ENCODE results near the gene DIO1. TPM values are rescaled to one million over a fixed set of nuclear protein-coding genes. Genes with fewer than 3 reads are reported as not detected.

DIO1 gene
- total RNA-seq, 1 experiment from 2014 or later = not detected

DNA sequence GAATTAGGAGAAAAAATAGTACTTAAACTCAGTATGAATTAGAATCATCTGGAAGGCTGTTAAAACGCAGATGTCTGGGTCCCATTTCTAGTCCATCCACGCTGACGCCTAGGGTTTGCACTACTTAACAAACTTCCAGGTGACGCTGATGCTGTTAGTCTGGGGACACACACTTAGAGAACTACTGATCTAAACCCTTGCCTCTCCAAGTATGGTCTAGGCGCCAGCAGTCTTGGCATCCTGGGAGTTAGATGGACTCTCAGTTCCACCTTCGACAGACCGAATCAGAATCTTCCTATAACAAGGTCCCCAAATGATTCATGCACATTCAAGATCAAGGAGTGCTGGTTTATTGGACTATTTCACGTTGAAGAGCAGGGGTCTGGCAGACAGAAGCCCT is 11.5 kb downstream of the DIO1 start:
- no peak for DNase-seq
- no peak overlapping the region for H2AFZ ChIP-seq
- H3K4me3 ChIP-seq = no peak overlapping the region
- ChIA-PET POLR2A (ENCODE audit: unreplicated experiment) (no interaction called here), CTCF (interaction anchor here (0.6 kb wide), 1 partner anchor 31 kb away, joined by 9 read pairs; no protein-coding TSS in a partner anchor)
- H3K9me2 ChIP-seq (ENCODE audit: insufficient read depth) = no peaks in the 10 kb centered on the region
- no peaks in the 10 kb centered on the region; the same call in 1 of the 2 replicates for H3F3A ChIP-seq (ENCODE audit: insufficient read depth, low read depth)
- no peak for TF ChIP-seq EZH2 (IDR thresholded peaks at IDR 0.05; ENCODE audit: low read depth)
- TF ChIP-seq, protein P1, sequence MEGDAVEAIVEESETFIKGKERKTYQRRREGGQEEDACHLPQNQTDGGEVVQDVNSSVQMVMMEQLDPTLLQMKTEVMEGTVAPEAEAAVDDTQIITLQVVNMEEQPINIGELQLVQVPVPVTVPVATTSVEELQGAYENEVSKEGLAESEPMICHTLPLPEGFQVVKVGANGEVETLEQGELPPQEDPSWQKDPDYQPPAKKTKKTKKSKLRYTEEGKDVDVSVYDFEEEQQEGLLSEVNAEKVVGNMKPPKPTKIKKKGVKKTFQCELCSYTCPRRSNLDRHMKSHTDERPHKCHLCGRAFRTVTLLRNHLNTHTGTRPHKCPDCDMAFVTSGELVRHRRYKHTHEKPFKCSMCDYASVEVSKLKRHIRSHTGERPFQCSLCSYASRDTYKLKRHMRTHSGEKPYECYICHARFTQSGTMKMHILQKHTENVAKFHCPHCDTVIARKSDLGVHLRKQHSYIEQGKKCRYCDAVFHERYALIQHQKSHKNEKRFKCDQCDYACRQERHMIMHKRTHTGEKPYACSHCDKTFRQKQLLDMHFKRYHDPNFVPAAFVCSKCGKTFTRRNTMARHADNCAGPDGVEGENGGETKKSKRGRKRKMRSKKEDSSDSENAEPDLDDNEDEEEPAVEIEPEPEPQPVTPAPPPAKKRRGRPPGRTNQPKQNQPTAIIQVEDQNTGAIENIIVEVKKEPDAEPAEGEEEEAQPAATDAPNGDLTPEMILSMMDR (conservative IDR thresholded peaks at IDR 0.05) = no peak
- no peaks in the 10 kb centered on the region for H4K20me1 ChIP-seq (ENCODE audit: insufficient read depth)
- H3K4me2 ChIP-seq = no peak overlapping the region
- H3K27ac ChIP-seq = no peak overlapping the region
- no peaks in the 10 kb centered on the region for H3K79me2 ChIP-seq (ENCODE audit: low read depth)
- H3K9me3 ChIP-seq (ENCODE audit: insufficient read depth, low read depth) = no peaks in the 10 kb centered on the region
- no peaks in the 10 kb centered on the region for H3K36me3 ChIP-seq (ENCODE audit: low read depth)
- BruUV-seq (replicated peaks) = no TSS peak
- peaks cover 10% of the 10 kb centered on the region for H3K4me1 ChIP-seq (replicated peaks; ENCODE audit: insufficient read depth)
- no peaks in the 10 kb centered on the region for H3K27me3 ChIP-seq (ENCODE audit: insufficient read depth, low read depth)
- intact Hi-C loops (cut with micrococcal nuclease; ENCODE audit: unreplicated experiment) = no loop called here

DNA sequence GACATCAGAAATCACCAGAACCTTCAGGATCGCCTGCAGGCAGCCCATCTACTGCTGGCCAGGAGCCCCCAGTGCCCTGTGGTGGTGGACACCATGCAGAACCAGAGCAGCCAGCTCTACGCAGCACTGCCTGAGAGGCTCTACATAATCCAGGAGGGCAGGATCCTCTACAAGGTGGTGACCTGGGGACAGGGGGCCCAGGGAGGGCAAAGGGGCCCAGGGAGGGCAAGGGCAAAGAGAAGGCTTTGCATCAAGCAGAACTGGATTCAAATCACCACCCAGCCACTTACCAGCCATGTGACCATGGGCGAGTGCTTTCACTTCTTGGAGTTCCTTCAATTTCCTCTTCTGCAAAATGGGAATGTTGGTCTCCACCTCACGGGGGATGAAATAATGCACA is 12.1 kb downstream of the DIO1 start:
- no TSS peak for BruUV-seq (replicated peaks)
- no peaks in the 10 kb centered on the region for H3K27me3 ChIP-seq (ENCODE audit: insufficient read depth, low read depth)
- H3K9me2 ChIP-seq (ENCODE audit: insufficient read depth) = no peaks in the 10 kb centered on the region
- DNase-seq = no peak
- TF ChIP-seq EZH2 (IDR thresholded peaks at IDR 0.05; ENCODE audit: low read depth) = no peak
- TF ChIP-seq, protein P1 (conservative IDR thresholded peaks at IDR 0.05) = no peak
- H3K9me3 ChIP-seq (ENCODE audit: insufficient read depth, low read depth) = no peaks in the 10 kb centered on the region
- H2AFZ ChIP-seq = no peak overlapping the region
- no peaks in the 10 kb centered on the region for H4K20me1 ChIP-seq (ENCODE audit: insufficient read depth)
- CTCF ChIA-PET = no interaction called here
- H3K4me1 ChIP-seq (replicated peaks; ENCODE audit: insufficient read depth) = peaks cover 10% of the 10 kb centered on the region
- H3F3A ChIP-seq (ENCODE audit: insufficient read depth, low read depth) = no peaks in the 10 kb centered on the region; the same call in 1 of the 2 replicates
- POLR2A ChIA-PET (ENCODE audit: unreplicated experiment) = no interaction called here
- no peak overlapping the region for H3K4me3 ChIP-seq
- no peaks in the 10 kb centered on the region for H3K36me3 ChIP-seq (ENCODE audit: low read depth)
- intact Hi-C loops (cut with micrococcal nuclease; ENCODE audit: unreplicated experiment) = no loop called here
- no peak overlapping the region for H3K27ac ChIP-seq
- H3K4me2 ChIP-seq = no peak overlapping the region
- H3K79me2 ChIP-seq (ENCODE audit: low read depth) = no peaks in the 10 kb centered on the region

DNA sequence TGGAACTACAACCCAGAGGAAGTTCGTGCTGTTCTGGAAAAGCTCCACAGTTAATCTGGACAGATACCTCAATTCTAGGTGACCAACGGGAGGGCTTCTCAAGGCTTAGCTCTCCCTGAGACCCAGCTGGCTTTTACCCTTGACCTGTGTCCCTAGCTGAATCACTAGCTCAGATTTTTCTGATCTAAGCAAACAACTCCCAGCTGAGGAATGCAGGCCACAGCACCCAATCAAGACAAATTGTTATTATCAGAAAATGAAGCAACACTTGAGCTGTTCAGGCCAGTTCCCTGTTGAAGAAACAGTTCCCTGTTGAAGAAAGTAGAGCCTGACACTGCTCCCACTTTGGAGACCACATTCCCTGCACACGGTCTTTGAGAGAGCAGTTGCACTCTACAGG is 16.0 kb downstream of the DIO1 start:
- ChIA-PET POLR2A (ENCODE audit: unreplicated experiment) (interaction anchor here (0.5 kb wide), 1 partner anchor 808 kb away, joined by 6 read pairs; no protein-coding TSS in a partner anchor), CTCF (interaction anchor here (0.6 kb wide), 1 partner anchor 678 kb away, joined by 3 read pairs; no protein-coding TSS in a partner anchor)
- Histone ChIP-seq H3K4me2 (no peak overlapping the region; the same call in 1 of the 2 replicates), H3K9me3 (ENCODE audit: insufficient read depth, low read depth) (no peaks in the 10 kb centered on the region), H3K79me2 (ENCODE audit: low read depth) (no peaks in the 10 kb centered on the region), H3K27ac (0 out of 2 replicates have a peak overlapping the region, but pooled peaks have one; percentile 27), H3K36me3 (ENCODE audit: low read depth) (no peaks in the 10 kb centered on the region), H3K27me3 (ENCODE audit: insufficient read depth, low read depth) (no peaks in the 10 kb centered on the region), H2AFZ (no peak overlapping the region), H3F3A (ENCODE audit: insufficient read depth, low read depth) (no peaks in the 10 kb centered on the region; the same call in 1 of the 2 replicates), H3K9me2 (ENCODE audit: insufficient read depth) (no peaks in the 10 kb centered on the region), H4K20me1 (ENCODE audit: insufficient read depth) (no peaks in the 10 kb centered on the region), H3K4me1 (replicated peaks; ENCODE audit: insufficient read depth) (peaks cover 10% of the 10 kb centered on the region), H3K4me3 (no peak overlapping the region)
- intact Hi-C loops (cut with micrococcal nuclease; ENCODE audit: unreplicated experiment) = no loop called here
- TF ChIP-seq, protein P1 (conservative IDR thresholded peaks at IDR 0.05) = no peak
- no peak for TF ChIP-seq EZH2 (IDR thresholded peaks at IDR 0.05; ENCODE audit: low read depth)
- BruUV-seq (replicated peaks) = no TSS peak
- DNase-seq = peak in 1 of 2 experiments; percentile 63
